ENCODE data around the gene MVB12B.

MVB12B gene

GRCh38 chr9:126504977-126505455 is 178.4 kb downstream of the MVB12B start:
- Mint-ChIP-seq H3K27ac (no peak overlapping the region), H3K27me3 (ENCODE audit: low read depth) (peaks cover 21% of the 10 kb centered on the region), H3K4me1 (ENCODE audit: low read depth) (no peaks in the 10 kb centered on the region), H3K9me3 (no peaks in the 10 kb centered on the region), H3K4me3 (no peak overlapping the region), H3K36me3 (ENCODE audit: low read depth) (no peaks in the 10 kb centered on the region)
- DNase-seq (ENCODE audit: low spot score) = no peak

GRCh38 chr9:126505697-126506346 is 179.2 kb downstream of the MVB12B start:
- Mint-ChIP-seq H3K4me1 (ENCODE audit: low read depth) (no peaks in the 10 kb centered on the region), H3K36me3 (ENCODE audit: low read depth) (no peaks in the 10 kb centered on the region), H3K27ac (no peak overlapping the region), H3K27me3 (ENCODE audit: low read depth) (peaks cover 13% of the 10 kb centered on the region), H3K9me3 (no peaks in the 10 kb centered on the region), H3K4me3 (no peak overlapping the region)
- DNase-seq (ENCODE audit: low spot score) = no peak

GRCh38 chr9:126506361-126507317 is 180.0 kb downstream of the MVB12B start:
- H3K36me3 Mint-ChIP-seq (ENCODE audit: low read depth) = no peaks in the 10 kb centered on the region
- H3K4me1 Mint-ChIP-seq (ENCODE audit: low read depth) = no peaks in the 10 kb centered on the region
- DNase-seq (ENCODE audit: low spot score) = no peak
- no peak overlapping the region for H3K4me3 Mint-ChIP-seq
- H3K27me3 Mint-ChIP-seq (ENCODE audit: low read depth) = peaks cover 16% of the 10 kb centered on the region
- H3K27ac Mint-ChIP-seq = no peak overlapping the region
- no peaks in the 10 kb centered on the region for H3K9me3 Mint-ChIP-seq

GRCh38 chr9:126507318-126508109 is 180.9 kb downstream of the MVB12B start:
- peaks cover 24% of the 10 kb centered on the region for H3K27me3 Mint-ChIP-seq (ENCODE audit: low read depth)
- no peak for DNase-seq (ENCODE audit: low spot score)
- H3K4me3 Mint-ChIP-seq = no peak overlapping the region

GRCh38 chr9:126508171-126508591 is 181.6 kb downstream of the MVB12B start:
- no peak overlapping the region for H3K4me3 Mint-ChIP-seq
- H3K4me1 Mint-ChIP-seq (ENCODE audit: low read depth) = no peaks in the 10 kb centered on the region
- H3K36me3 Mint-ChIP-seq (ENCODE audit: low read depth) = no peaks in the 10 kb centered on the region
- no peak overlapping the region for H3K27ac Mint-ChIP-seq
- DNase-seq (ENCODE audit: low spot score) = no peak
- H3K9me3 Mint-ChIP-seq = no peaks in the 10 kb centered on the region
- peaks cover 26% of the 10 kb centered on the region for H3K27me3 Mint-ChIP-seq (ENCODE audit: low read depth)

More at GRCh38 chr9:126507318-126508109, 180.9 kb downstream of the MVB12B start:
- no peaks in the 10 kb centered on the region for H3K9me3 Mint-ChIP-seq
- no peaks in the 10 kb centered on the region for H3K4me1 Mint-ChIP-seq (ENCODE audit: low read depth)
- H3K36me3 Mint-ChIP-seq (ENCODE audit: low read depth) = no peaks in the 10 kb centered on the region
- H3K27ac Mint-ChIP-seq = no peak overlapping the region

- no peaks in the 10 kb centered on the region for H3K36me3 Mint-ChIP-seq (ENCODE audit: low read depth)
- peaks cover 34% of the 10 kb centered on the region for H3K27me3 Mint-ChIP-seq (ENCODE audit: low read depth)
- DNase-seq (ENCODE audit: low spot score) = no peak
- H3K9me3 Mint-ChIP-seq = no peaks in the 10 kb centered on the region
- H3K27ac Mint-ChIP-seq = no peak overlapping the region
- H3K4me1 Mint-ChIP-seq (ENCODE audit: low read depth) = no peaks in the 10 kb centered on the region
- H3K4me3 Mint-ChIP-seq = no peak overlapping the region
Observed at GRCh38 chr9:126508928-126509327, 182.3 kb downstream of the MVB12B start.

GRCh38 chr9:126509718-126510117 is 183.1 kb downstream of the MVB12B start:
- H3K9me3 Mint-ChIP-seq = no peaks in the 10 kb centered on the region
- no peak for DNase-seq (ENCODE audit: low spot score)
- no peak overlapping the region for H3K4me3 Mint-ChIP-seq
- H3K27me3 Mint-ChIP-seq (ENCODE audit: low read depth) = peaks cover 34% of the 10 kb centered on the region
- no peaks in the 10 kb centered on the region for H3K36me3 Mint-ChIP-seq (ENCODE audit: low read depth)
- H3K4me1 Mint-ChIP-seq (ENCODE audit: low read depth) = no peaks in the 10 kb centered on the region
- no peak overlapping the region for H3K27ac Mint-ChIP-seq

- Mint-ChIP-seq H3K27ac (no peak overlapping the region), H3K27me3 (ENCODE audit: low read depth) (peaks cover 43% of the 10 kb centered on the region), H3K4me3 (no peak overlapping the region)
Observed at GRCh38 chr9:126510564-126510963, 183.9 kb downstream of the MVB12B start.

DNA sequence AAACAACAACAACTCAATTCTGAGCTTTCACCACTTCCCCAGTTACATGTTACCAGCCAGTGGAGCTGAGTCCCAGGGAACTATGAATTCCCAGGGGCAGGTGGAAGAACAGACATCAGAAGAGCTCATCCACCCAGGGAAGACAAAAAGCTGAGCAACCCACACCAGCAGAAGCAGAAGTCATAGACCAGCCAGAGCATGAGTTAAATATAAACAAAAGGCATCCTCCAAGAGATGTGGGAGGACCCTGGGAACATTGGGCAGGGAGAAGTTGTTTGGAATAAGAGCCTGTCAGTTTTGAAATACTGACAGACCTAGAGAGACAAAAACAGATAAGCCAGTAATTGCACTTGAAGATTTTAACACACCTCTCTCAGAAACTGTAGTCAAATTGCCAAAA is 184.8 kb downstream of the MVB12B start:
- Mint-ChIP-seq H3K27me3 (ENCODE audit: low read depth) (peaks cover 44% of the 10 kb centered on the region), H3K4me3 (no peak overlapping the region), H3K4me1 (ENCODE audit: low read depth) (peaks cover 2% of the 10 kb centered on the region), H3K9me3 (no peaks in the 10 kb centered on the region), H3K36me3 (ENCODE audit: low read depth) (no peaks in the 10 kb centered on the region), H3K27ac (no peak overlapping the region)
- DNase-seq (ENCODE audit: low spot score) = no peak

More at GRCh38 chr9:126510564-126510963, 183.9 kb downstream of the MVB12B start:
- H3K4me1 Mint-ChIP-seq (ENCODE audit: low read depth) = no peaks in the 10 kb centered on the region
- DNase-seq (ENCODE audit: low spot score) = no peak
- H3K36me3 Mint-ChIP-seq (ENCODE audit: low read depth) = no peaks in the 10 kb centered on the region
- H3K9me3 Mint-ChIP-seq = no peaks in the 10 kb centered on the region

DNA sequence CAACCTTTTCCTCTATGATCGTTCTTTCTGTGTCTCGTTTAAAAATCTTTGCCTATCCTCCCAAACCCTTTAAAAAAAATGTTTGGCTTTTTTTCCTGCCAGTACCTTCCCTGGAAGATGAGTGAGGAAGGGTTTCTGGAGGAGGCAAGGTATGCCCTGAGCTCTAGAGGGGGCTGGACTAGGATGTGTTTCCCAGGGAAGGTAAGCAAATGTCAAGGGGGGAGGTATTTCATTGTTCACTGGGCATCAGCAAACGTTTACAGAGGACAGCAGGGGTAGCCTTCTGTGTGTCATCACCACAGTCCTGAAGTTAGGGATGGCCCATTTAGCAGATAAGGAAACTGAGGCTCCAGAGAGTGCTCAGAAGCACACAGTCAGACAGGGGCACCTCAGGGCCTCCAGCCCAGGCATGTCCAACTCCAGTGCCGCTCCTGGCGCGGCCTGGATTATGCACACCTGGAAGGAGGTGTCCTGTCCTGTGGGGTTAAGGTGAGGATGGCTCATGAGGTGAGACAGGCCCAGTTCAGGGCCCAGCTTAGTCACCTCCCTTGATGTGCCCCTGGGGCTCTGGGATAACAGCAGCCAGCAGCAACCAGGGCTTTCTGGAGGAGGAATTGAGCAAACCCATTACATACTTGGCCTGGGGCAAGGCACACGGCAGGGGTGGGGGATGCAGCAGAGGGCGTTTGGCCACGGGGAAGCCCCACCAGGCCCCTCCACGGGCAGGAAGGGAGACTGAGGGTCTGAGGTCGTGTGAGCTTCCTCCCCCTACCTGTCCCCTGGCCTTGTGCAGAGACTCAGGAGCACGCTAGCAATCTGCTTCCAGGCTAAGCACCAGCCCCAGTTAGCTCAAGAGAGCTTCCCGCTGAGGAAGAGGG is 186.8 kb downstream of the MVB12B start:
- Mint-ChIP-seq H3K4me1 (ENCODE audit: low read depth) (peaks cover 20% of the 10 kb centered on the region), H3K4me3 (no peak overlapping the region), H3K27me3 (ENCODE audit: low read depth) (peaks cover 60% of the 10 kb centered on the region), H3K9me3 (no peaks in the 10 kb centered on the region), H3K27ac (no peak overlapping the region), H3K36me3 (ENCODE audit: low read depth) (no peaks in the 10 kb centered on the region)
- no peak for DNase-seq (ENCODE audit: low spot score)

DNA sequence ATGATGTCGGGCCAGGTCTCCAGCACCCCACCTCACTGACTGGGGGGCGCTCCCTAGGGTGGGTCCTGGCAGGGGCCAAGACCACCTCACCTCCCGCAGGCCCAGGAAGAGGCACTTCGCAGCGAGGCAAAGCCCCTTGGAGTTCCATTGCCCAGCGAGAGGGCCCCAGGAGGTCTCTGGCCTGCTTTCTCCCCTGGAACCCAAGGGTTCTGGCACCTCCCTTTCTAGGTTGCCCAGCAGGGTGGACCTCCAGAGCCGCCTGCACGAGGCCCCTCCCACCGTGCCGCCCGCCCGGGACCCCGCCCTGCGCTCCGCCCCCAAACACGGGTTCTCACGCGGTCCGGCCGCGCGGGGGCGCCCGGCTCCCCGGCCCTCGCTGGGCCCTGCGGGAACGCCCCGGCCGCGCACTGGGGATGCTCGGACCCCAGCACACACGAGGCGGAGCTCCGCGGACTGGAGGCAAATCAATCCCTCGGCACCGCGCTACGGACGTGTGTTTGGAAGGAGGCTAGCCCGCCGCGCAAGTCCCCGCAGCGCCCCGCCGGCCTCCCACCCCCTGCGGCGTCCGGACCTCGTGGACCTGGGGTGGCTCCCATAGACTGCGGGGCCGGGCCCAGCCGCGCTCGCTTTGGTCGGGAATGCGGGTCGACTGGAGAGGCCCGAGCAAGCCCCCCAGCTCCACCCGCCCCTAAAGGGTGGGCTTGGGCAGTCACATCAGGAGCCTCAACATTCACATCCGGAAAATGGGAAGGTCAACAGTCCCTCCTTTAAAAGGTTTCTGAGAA is 187.6 kb downstream of the MVB12B start:
- H3K4me1 Mint-ChIP-seq (ENCODE audit: low read depth) = peaks cover 26% of the 10 kb centered on the region
- peaks cover 62% of the 10 kb centered on the region for H3K27me3 Mint-ChIP-seq (ENCODE audit: low read depth)
- no peaks in the 10 kb centered on the region for H3K36me3 Mint-ChIP-seq (ENCODE audit: low read depth)
- no peaks in the 10 kb centered on the region for H3K9me3 Mint-ChIP-seq
- H3K27ac Mint-ChIP-seq = no peak overlapping the region
- no peak overlapping the region for H3K4me3 Mint-ChIP-seq
- peak; percentile 49 for DNase-seq (ENCODE audit: low spot score)

- H3K4me3 Mint-ChIP-seq = no peak overlapping the region
- no peak overlapping the region for H3K27ac Mint-ChIP-seq
Observed at GRCh38 chr9:126515001-126515872, 188.6 kb downstream of the MVB12B start.

More at GRCh38 chr9:126515001-126515872, 188.6 kb downstream of the MVB12B start:
- no peaks in the 10 kb centered on the region for H3K36me3 Mint-ChIP-seq (ENCODE audit: low read depth)
- H3K4me1 Mint-ChIP-seq (ENCODE audit: low read depth) = peaks cover 30% of the 10 kb centered on the region
- H3K9me3 Mint-ChIP-seq = no peaks in the 10 kb centered on the region
- H3K27me3 Mint-ChIP-seq (ENCODE audit: low read depth) = peaks cover 69% of the 10 kb centered on the region
- no peak for DNase-seq (ENCODE audit: low spot score)
